PC-9 (cell line): ENCODE data around the gene FBLN2.

Experiments
- EZH2 ChIP-seq: fragments of 200-600 bp; sonication (generic); IDR thresholded peaks from 2 replicates; pipeline ENCODE4 v1.8.0; 2017; ENCODE audit warnings: antibody characterized with exemption, low read depth
- TF ChIP-seq, protein P1 (sequence below): fragments of 200-600 bp; sonication (generic); conservative IDR thresholded peaks from 2 replicates; pipeline ENCODE4 v1.6.1; 2017; ENCODE audit warnings: mixed run types, antibody characterized with exemption, mild to moderate bottlenecking, moderate library complexity

DNA sequence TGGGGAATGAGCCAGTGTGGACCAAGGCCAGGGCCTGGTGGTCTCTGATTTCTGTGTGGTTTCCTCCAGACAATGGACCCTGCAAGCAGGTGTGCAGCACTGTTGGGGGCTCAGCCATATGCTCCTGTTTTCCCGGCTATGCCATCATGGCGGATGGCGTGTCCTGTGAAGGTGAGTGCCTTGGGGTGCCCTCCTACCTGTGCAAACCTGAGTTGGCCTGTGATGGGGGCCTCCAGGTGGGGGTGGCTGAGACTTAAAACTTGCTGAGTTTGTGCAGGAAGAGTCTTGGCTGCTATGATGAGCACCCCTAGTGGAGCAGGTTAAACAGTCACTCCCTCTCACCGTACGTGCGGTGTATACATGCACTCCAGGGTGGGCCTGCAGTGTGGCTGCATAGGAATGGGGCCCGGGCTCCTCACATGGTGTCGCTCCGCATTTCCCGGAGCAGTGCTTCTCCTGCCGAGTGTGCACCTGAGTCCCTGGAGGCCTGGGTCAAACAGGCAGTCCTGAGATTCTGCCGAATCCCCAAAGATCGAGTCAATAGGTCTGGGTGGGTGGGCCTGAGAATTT lies 70.8 kb downstream of the FBLN2 start:
- TF ChIP-seq, protein P1, sequence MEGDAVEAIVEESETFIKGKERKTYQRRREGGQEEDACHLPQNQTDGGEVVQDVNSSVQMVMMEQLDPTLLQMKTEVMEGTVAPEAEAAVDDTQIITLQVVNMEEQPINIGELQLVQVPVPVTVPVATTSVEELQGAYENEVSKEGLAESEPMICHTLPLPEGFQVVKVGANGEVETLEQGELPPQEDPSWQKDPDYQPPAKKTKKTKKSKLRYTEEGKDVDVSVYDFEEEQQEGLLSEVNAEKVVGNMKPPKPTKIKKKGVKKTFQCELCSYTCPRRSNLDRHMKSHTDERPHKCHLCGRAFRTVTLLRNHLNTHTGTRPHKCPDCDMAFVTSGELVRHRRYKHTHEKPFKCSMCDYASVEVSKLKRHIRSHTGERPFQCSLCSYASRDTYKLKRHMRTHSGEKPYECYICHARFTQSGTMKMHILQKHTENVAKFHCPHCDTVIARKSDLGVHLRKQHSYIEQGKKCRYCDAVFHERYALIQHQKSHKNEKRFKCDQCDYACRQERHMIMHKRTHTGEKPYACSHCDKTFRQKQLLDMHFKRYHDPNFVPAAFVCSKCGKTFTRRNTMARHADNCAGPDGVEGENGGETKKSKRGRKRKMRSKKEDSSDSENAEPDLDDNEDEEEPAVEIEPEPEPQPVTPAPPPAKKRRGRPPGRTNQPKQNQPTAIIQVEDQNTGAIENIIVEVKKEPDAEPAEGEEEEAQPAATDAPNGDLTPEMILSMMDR, result no peak
- no peak for TF ChIP-seq EZH2
